Subcutaneous preadipocyte (primary cell): Measurements from ENCODE around the gene GOT2. TPM values are rescaled to one million over a fixed set of nuclear protein-coding genes. Genes with fewer than 3 reads are reported as not detected.

Source experiments
- small RNA-seq: library from RNA; depleted of rRNA; stranded (forward); fragments of <200 nt; gene quantifications from one replicate; pipeline ENCODE3, GENCODE V24; 2012
- total RNA-seq: library from RNA; depleted of rRNA; stranded (reverse); fragments of >200 nt; gene quantifications from 2 replicates; pipeline ENCODE4 v1.2.3, GENCODE V29; 2012

The GOT2 gene
- total RNA-seq = 23.5 and 37.3 TPM in 2 replicates

DNA sequence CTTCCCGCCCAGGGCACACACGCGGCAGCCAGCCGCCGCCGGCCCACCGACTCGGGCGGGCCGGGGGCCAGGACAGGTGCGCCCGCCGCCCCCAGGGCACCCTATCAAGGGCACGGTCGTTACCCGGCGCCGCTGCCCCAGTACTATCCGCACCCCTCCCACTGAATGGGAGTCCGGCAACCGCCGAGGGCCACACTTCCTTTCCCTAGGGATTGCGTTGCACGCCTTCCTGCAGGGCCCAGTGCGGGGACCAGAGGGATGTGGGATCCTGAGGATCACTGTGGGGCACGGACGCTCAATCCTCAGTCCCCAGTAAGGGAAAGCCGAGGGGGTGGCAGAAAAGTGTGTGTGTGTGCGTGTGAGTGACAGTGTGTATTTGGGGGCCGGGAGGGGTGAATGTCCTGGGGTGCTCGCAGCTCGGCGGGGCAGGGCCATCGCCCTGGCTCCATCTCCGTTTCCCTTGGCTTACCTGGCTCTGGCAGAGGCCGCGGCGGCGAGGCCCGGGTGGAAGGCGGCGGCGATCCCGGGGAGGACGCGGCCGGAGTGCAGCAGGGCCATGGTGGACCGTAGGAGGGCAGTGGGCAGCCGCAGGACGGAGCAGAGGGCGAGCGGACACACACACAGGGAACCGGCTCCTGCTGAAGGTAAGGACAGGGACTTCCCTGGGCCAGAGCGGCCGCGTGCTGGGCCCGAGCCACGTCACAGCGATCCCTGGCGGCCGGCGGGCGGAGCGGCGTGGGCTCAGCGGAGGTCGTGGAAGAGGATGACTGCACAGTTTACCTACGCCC lies at the start of gene GOT2:
Gene GOT2 (minus strand): TSS at position 646 of the 788 bp plus-strand sequence. CDS start 88 bp downstream, at position 558.

DNA sequence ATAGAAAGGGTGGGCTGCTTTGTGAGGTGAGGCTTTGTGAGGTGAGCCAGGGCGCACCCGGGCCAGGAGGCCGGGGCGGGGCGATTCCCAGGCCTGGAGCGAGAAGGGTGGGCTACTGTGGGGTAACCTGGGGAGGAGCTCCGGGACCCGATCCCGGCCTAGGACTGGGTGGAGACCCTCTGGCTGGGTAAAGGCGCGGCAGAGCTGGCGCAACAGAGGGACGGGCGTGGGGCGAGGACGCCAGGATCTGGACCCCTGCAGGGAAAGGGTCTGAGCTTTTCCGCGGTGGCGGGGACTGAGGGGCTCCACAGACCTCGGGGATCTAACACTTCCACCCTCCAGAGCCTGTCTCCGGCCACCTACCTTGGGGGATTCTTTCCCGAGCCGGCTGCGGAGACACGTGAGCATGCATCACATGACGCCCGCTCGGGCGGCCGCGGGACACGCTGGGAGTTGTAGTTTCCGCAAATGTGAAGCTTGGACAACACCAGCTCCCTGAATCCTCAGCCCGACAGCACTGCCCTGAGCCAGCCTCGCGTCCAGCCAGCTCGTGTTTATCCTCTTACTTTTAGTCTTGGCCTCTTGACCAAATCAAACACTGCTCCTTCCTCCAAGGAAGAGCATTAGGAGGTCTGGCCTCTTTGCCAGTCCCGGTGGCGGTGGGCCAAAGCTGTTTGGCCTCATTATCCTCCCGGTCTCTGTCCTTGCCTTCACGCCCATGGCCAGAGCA lies 49.6 kb downstream of the GOT2 start, which contains the start of gene SLC38A7:
Gene SLC38A7 (minus strand): TSS at position 417 of the 730 bp plus-strand sequence. CDS start 4,644 bp downstream, outside the sequence.

Small RNA genes lying within 50 kb of the gene (small RNA-seq; reads per million reads assigned to genes)
- gene RN7SL143P (not detected), gene RNU6-1155P (not detected)

Other genes starting within 250 kb of the GOT2 start
- 10.2 and 14.0 TPM in 2 replicates for gene NDRG4, start 234.2 kb downstream of the GOT2 start, total RNA-seq
- gene SETD6, start 218.8 kb downstream of the GOT2 start, total RNA-seq = 10.4 and 10.7 TPM in 2 replicates
- 112 and 160 TPM in 2 replicates for gene CNOT1, start 104.5 kb downstream of the GOT2 start, total RNA-seq
- 33.8 and 37.5 TPM in 2 replicates for gene SLC38A7, start 49.5 kb downstream of the GOT2 start, total RNA-seq